ENCODE results near the gene MAMLD1. TPM values are rescaled to one million over a fixed set of nuclear protein-coding genes. Genes with fewer than 3 reads are reported as not detected.
A peak's percentile ranks its signal among the peaks of the same experiment; 100 is the strongest.
"Not testable (repeated sequence)": the region's sequence is repeated elsewhere in the genome, so short reads cannot be mapped to it uniquely, and the experiment has no call there.

The MAMLD1 gene
- 3.4 and 5.2 TPM in 2 replicates for total RNA-seq (2014; rRNA removed; shearing (Covaris generic))

GRCh38 chrX:150362599-150363481 is at the start of gene MAMLD1:
Gene MAMLD1, plus strand, starts transcription at chrX:150363317. Its CDS starts 82,200 bp downstream, at chrX:150445517.
- DNase-seq (ENCODE audit: low read depth): peak; percentile 90

GRCh38 chrX:150313514-150313913 is 49.6 kb upstream of the MAMLD1 start:
- no peak for DNase-seq (ENCODE audit: low read depth)

GRCh38 chrX:150314186-150314585 is 48.9 kb upstream of the MAMLD1 start:
- DNase-seq (ENCODE audit: low read depth): no peak

- no peak for DNase-seq (ENCODE audit: low read depth)
These were observed 46.6 kb upstream of the MAMLD1 start for GRCh38 chrX:150316564-150316963.

- DNase-seq (ENCODE audit: low read depth): no peak
These were observed 40.1 kb upstream of the MAMLD1 start for GRCh38 chrX:150323020-150323419.

- DNase-seq (ENCODE audit: low read depth): peak; percentile 92
These were observed 38.9 kb upstream of the MAMLD1 start for GRCh38 chrX:150324035-150324728.

GRCh38 chrX:150324919-150325318 is 38.2 kb upstream of the MAMLD1 start:
- DNase-seq (ENCODE audit: low read depth): peak; percentile 32

- no peak for DNase-seq (ENCODE audit: low read depth)
These were observed 36.4 kb upstream of the MAMLD1 start for GRCh38 chrX:150326541-150327247.

GRCh38 chrX:150329282-150329681 is 33.8 kb upstream of the MAMLD1 start:
- no peak for DNase-seq (ENCODE audit: low read depth)

GRCh38 chrX:150329868-150330267 is 33.2 kb upstream of the MAMLD1 start:
- no peak for DNase-seq (ENCODE audit: low read depth)

- no peak for DNase-seq (ENCODE audit: low read depth)
These were observed 31.1 kb upstream of the MAMLD1 start for GRCh38 chrX:150332023-150332422.

- DNase-seq (ENCODE audit: low read depth): no peak
These were observed 29.0 kb upstream of the MAMLD1 start for GRCh38 chrX:150334100-150334499.

GRCh38 chrX:150334981-150335380 is 28.1 kb upstream of the MAMLD1 start:
- no peak for DNase-seq (ENCODE audit: low read depth)

- no peak for DNase-seq (ENCODE audit: low read depth)
These were observed 26.1 kb upstream of the MAMLD1 start for GRCh38 chrX:150337026-150337425.

- peak; percentile 27 for DNase-seq (ENCODE audit: low read depth)
These were observed 25.6 kb upstream of the MAMLD1 start for GRCh38 chrX:150337536-150337935.

- no peak for DNase-seq (ENCODE audit: low read depth)
These were observed 24.5 kb upstream of the MAMLD1 start for GRCh38 chrX:150338615-150339014.

- no peak for DNase-seq (ENCODE audit: low read depth)
These were observed 23.4 kb upstream of the MAMLD1 start for GRCh38 chrX:150339736-150340135.

GRCh38 chrX:150340326-150340725 is 22.8 kb upstream of the MAMLD1 start:
- not testable (repeated sequence) for DNase-seq (ENCODE audit: low read depth)

GRCh38 chrX:150347471-150347870 is 15.6 kb upstream of the MAMLD1 start:
- DNase-seq (ENCODE audit: low read depth): no peak

GRCh38 chrX:150348365-150348764 is 14.8 kb upstream of the MAMLD1 start:
- peak; percentile 36 for DNase-seq (ENCODE audit: low read depth)

- peak; percentile 82 for DNase-seq (ENCODE audit: low read depth)
These were observed 11.0 kb upstream of the MAMLD1 start for GRCh38 chrX:150352114-150352513.

GRCh38 chrX:150352581-150352980 is 10.5 kb upstream of the MAMLD1 start:
- peak; percentile 46 for DNase-seq (ENCODE audit: low read depth)

All from RPMI7951 (cell line).